HTERT RPE-1 (cell line): ENCODE measurements around the gene ITGA4.

Source experiments
- in situ Hi-C: fragments of 300-500 bp; cut with MboI; formaldehyde crosslinking; loops from 4 replicates; pipeline ENCODE4 v1.14.3; 2020; ENCODE audit warnings: low sequenced_read_pairs

Gene ITGA4

GRCh38 chr2:181499231-181499630 lies 42.0 kb downstream of the ITGA4 start:
- in situ Hi-C loops: no loop called here

GRCh38 chr2:181500201-181500600 lies 43.0 kb downstream of the ITGA4 start:
- in situ Hi-C loops: no loop called here

GRCh38 chr2:181515719-181516118 lies 58.5 kb downstream of the ITGA4 start:
- in situ Hi-C loops: no loop called here

GRCh38 chr2:181516992-181517391 lies 59.8 kb downstream of the ITGA4 start:
- in situ Hi-C loops: no loop called here

- in situ Hi-C loops: no loop called here
These were observed 60.6 kb downstream of the ITGA4 start for GRCh38 chr2:181517685-181518301.

- in situ Hi-C loops: no loop called here
These were observed 63.1 kb downstream of the ITGA4 start for GRCh38 chr2:181520253-181520652.

GRCh38 chr2:181523756-181524155 lies 66.6 kb downstream of the ITGA4 start:
- in situ Hi-C loops: no loop called here

- in situ Hi-C loops: no loop called here
These were observed 68.8 kb downstream of the ITGA4 start for GRCh38 chr2:181526014-181526413.

- in situ Hi-C loops: no loop called here
These were observed 69.9 kb downstream of the ITGA4 start for GRCh38 chr2:181527058-181527457.

GRCh38 chr2:181528441-181528840 lies 71.3 kb downstream of the ITGA4 start:
- in situ Hi-C loops: no loop called here

- in situ Hi-C loops: no loop called here
These were observed 79.5 kb downstream of the ITGA4 start for GRCh38 chr2:181536730-181537129.

- in situ Hi-C loops: no loop called here
These were observed 83.2 kb downstream of the ITGA4 start for GRCh38 chr2:181540421-181540820.

- in situ Hi-C loops: no loop called here
These were observed 85.0 kb downstream of the ITGA4 start for GRCh38 chr2:181542170-181542569.

GRCh38 chr2:181546086-181546485 lies 88.9 kb downstream of the ITGA4 start:
- in situ Hi-C loops: no loop called here

- in situ Hi-C loops: no loop called here
These were observed 95.6 kb downstream of the ITGA4 start for GRCh38 chr2:181552808-181553207.

GRCh38 chr2:181553244-181553643 lies 96.1 kb downstream of the ITGA4 start:
- in situ Hi-C loops: no loop called here

GRCh38 chr2:181554061-181554830 lies 97.1 kb downstream of the ITGA4 start:
- in situ Hi-C loops: no loop called here

- in situ Hi-C loops: no loop called here
These were observed 101.2 kb downstream of the ITGA4 start for GRCh38 chr2:181558371-181558770.

- in situ Hi-C loops: no loop called here
These were observed 106.0 kb downstream of the ITGA4 start for GRCh38 chr2:181563101-181563692.

GRCh38 chr2:181566334-181567032 lies 109.3 kb downstream of the ITGA4 start:
- in situ Hi-C loops: no loop called here

- in situ Hi-C loops: no loop called here
These were observed 112.9 kb downstream of the ITGA4 start for GRCh38 chr2:181570059-181570458.
